IPS DF 4.7 (cell line): ENCODE results near the gene PLXNA3.

ENCODE experiments used
- DNase-seq: peaks from one replicate; pipeline ENCODE4 v3.0.0-alpha.2; 2013; ENCODE audit warnings: low spot score; ENCODE audit errors: extremely low read depth

The PLXNA3 gene

DNA sequence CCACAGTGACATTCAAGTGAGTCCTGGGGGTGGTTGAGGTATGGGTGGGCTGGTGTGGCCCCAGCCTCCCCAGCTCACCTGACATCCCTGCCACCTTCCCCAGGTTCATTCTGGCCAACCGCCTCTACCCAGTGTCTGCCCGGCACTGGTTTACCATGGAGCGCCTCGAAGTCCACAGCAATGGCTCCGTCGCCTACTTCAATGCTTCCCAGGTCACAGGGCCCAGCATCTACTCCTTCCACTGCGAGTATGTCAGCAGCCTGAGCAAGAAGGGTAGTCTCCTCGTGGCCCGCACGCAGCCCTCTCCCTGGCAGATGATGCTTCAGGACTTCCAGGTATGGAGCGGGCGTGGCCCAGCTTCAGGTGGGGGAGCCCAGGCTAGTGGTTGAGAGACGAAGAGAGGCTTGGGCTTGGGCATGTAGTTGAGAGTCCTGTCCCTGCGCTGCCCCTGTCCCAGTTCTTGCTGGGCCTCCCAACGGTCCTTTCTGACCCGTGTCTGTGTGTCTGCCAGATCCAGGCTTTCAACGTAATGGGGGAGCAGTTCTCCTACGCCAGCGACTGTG is 22.8 kb upstream of the PLXNA3 start:
- no peak for DNase-seq

DNA sequence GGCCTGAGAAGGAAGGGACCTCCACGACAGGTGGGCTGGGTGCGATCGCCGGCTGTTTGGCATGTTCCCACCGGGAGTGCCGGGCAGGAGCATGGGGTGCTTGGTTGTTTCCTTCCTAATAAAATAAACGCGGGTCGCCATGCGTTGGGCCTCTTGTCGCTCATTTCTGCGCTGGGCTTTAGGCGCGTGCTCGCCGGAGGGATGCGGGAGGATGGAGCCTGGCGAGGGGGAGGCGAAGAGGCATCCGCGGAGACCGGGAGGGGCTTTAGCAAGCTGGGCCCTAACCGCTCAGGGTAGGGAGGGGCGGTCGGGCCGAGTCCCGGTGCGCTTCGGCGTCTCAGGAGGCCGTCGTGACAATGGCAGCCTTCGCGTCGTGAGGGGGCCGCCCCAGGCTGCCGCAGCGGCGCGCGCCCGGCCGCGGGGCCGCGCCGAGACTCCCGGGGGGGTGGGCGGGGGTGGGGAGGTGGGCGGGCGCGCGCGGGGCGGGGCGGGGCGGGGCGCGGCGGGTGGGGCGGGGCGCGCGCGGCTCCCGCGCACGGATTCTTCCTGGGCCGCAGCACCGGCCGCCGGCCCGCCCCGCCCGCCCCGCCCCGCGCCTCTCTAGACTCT is 21.6 kb upstream of the PLXNA3 start:
- no peak for DNase-seq

DNA sequence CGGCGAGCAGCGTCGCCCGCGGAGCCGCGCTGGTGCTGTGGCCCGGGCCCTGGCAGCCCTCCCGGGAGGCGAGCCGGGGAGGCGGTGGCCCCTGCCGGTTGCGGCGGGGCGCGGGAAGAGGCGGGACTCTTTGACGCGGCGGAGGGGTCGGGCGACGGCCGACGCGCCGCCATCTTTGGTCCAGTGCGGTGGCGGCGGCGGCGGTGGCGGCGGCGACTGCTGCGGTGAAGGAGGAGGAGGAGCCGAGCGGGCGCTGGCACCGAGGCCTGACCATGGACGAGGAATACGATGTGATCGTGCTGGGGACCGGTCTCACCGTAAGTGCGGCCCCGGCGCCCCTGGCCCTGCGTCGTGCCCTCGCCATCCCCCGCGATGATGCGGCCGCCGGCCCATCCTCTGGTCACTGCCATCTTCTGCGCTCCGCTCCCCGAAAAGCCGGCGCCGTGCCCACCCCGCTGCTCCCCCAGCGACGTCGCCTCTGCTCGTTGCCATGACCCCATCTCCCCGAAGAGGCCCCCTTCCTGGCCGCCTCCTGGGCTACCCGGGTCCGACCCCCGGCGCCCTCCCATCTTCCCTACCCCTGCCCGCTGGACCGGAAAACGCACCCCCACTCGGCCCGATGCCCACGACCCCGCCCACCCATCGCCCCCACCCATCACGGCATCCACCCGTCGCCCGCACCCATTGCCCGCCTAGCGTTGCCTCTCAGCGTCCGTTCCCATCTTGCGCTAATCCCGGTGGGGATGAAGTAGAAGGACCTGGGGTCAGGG is 20.9 kb upstream of the PLXNA3 start, which contains the start of gene GDI1:
Gene GDI1, plus strand, starts transcription at position 172 of the 770 bp plus-strand sequence. Its CDS starts 101 bp downstream, at position 273.
- DNase-seq: no peak

DNA sequence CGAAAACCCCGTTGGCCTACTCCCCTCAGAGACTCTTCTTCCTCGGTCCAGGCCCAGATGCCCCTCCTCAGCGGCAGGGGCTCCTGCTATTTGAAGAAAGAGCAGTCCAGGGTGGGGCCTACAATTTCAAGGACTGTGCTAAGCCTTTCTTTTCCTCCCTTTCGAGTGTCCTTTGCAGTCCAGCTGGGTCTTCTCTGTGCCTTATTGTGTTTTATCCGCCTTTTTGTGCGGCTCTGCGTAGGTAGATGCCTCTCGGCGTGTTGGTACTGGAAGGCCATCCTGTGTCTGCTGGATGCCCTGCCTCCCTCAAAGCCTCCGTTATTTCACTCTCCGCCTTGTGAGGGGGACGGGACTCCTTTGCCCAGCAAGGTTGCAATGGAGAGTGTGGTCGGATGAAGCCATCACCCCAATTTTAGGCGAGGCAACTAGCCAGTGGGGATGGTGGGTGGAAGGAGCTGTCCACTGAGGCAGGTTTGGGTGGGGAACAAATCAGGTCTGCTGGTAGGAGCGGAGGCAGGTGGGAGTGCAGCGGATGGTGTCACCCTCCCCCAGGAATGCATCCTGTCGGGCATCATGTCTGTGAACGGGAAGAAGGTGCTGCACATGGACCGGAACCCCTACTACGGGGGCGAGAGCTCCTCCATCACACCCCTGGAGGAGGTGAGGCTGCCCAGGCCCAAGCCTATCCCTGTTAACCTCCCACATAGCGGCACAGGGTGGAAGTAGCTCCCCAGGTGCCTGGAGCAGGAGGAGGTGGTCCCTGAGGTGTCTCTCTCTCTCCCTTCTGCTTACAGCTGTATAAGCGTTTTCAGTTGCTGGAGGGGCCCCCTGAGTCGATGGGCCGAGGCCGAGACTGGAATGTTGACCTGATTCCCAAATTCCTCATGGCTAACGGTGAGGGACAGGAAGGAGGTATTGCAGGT is 19.8 kb upstream of the PLXNA3 start:
- DNase-seq: no peak

DNA sequence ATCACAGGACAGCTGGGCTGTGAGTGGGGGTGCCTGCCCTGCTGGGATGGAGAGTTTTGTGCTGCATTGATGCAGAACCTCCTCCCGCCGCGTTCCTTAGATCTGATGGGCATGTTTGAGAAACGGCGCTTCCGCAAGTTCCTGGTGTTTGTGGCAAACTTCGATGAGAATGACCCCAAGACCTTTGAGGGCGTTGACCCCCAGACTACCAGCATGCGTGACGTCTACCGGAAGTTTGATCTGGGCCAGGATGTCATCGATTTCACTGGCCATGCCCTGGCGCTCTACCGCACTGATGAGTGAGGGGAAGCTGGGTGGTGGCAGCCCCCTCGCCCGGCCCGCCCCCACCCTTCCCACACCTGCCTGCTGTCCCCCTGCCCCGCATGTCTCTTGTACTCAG is 18.2 kb upstream of the PLXNA3 start:
- DNase-seq: no peak

DNA sequence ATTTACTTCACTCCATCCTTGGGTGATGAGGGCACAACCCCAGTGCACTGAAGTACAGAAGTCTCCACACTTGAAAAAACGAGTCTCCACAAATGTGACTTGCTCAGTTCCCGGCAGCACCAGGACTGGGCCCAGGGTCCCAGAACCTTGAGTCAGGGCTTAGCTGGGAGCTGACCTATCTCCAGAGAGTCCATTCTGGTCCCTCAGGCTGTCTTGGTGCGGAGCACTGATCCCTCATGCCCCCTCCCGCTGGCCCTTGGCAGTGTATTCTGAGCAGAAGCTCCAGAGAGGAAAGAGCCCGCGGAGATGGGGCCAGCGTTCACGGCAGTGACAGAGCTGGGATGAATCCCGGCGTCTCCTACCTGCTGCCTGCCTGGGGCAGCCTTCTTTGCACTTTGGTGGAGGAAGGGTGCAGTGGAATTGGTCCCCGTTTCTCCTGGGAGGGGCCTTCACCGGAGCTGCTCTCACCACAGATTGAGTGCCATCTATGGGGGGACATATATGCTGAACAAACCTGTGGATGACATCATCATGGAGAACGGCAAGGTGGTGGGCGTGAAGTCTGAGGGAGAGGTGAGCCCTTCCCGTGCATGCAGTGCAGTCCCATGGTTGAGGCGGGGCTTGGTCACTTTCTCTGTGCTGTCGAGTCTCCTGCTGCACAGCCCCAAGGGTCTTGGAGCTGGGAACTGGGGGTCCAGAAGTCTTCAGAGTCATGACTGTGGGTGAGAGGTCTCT is 17.3 kb upstream of the PLXNA3 start:
- no peak for DNase-seq

DNA sequence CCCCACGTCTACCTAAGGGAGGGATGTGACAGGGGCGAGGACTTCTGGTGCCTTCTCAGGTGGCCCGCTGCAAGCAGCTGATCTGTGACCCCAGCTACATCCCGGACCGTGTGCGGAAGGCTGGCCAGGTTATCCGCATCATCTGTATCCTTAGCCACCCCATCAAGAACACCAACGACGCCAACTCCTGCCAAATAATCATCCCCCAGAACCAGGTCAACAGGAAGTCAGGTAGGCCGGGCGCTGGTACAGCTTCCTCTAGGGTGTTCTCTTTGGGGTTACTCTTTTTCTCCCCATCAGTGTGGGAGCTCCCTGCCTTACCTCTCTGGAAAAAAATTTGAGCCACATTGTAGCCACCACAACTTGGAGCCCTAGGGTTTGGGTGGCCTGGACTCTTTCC is 16.5 kb upstream of the PLXNA3 start:
- DNase-seq: no peak

DNA sequence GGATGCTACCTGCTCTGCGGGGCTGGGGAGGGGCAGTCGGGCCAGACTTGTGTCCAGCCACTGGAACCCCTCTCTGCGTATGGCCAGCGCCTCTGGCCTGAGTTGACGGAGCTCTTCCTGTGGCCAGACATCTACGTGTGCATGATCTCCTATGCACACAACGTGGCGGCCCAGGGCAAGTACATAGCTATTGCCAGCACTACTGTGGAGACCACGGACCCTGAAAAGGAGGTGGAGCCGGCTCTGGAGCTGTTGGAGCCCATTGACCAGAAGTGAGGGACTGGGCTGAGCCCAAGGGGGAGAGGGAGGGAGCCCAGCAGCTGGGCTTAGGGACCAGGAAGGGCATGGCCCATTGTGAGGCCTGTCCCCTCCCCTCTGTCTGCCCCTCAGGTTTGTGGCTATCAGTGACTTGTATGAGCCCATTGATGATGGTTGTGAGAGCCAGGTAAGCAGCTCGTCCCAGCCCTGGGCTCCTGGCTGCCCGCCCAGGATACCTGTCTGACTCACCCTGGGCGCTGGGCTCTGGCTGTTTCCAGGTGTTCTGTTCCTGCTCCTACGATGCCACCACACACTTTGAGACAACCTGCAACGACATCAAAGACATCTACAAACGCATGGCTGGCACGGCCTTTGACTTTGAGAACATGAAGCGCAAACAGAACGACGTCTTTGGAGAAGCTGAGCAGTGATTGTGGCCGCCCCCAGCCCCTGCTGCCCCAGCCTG is 15.9 kb upstream of the PLXNA3 start:
- no peak for DNase-seq

- no peak for DNase-seq
Observed at GRCh38 chrX:154443479-154443910, 14.6 kb upstream of the PLXNA3 start.

DNA sequence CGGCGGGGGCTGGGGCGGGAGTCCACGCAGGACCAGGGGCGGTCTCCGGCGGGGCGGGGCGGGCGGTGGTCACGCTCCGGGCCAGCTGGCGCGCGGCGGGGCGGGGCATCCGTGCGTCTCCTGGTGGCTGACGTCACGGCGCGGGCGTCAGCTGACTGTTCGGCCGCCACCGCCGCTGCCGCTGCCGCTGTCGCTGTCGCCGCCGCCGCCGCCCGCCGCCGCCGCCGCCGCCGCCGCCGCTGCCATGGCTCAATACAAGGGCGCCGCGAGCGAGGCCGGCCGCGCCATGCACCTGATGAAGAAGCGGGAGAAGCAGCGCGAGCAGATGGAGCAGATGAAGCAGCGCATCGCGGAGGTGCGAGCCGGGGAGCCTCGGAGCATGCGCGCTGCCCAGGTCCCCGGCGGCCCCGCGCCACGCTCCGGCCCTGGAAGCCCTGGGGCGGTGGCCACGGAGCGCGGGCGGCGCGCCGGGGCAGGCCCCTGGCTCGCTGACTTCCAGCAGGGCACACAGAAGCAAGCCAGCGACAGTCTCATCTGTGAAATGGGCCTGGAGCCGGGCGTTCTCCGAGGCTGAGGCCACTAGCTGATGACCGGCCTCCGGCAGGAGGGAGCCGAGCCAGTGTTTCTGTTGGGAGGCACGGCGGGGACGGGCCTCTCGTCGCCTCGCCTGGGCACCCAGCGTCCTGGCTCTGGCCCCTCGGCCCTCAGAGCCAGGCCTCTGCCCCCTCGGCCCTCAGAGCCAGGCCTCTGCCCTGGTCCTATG is 13.9 kb upstream of the PLXNA3 start, which contains the start of gene FAM50A:
Gene FAM50A, plus strand, starts transcription at position 150 of the 763 bp plus-strand sequence. Its CDS starts 95 bp downstream, at position 245.
- DNase-seq: no peak

DNA sequence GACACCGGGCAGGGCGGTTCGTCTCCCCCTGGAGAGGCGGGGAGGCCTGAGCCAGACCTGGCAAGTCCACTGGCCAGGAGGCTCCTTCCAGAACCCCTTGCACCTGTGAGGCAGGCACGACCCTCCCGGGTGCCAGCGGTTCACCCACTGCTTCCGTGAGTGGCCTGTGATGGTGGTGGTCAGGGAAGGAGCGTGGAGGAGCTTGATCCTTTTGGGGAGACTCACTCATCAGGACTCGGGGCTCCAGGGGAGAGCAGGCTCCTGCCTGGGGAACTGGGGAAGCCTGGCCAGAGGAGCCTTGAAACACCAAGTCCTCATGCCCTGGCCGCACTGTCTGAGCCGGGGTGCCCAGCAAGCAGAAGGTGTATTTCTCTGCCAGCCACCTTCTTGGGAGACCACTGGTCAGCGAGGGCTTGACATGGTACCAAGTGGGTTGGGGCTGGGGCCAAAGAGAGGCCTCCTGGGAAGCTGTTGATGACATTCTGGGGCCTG is 13.3 kb upstream of the PLXNA3 start:
- DNase-seq: no peak

DNA sequence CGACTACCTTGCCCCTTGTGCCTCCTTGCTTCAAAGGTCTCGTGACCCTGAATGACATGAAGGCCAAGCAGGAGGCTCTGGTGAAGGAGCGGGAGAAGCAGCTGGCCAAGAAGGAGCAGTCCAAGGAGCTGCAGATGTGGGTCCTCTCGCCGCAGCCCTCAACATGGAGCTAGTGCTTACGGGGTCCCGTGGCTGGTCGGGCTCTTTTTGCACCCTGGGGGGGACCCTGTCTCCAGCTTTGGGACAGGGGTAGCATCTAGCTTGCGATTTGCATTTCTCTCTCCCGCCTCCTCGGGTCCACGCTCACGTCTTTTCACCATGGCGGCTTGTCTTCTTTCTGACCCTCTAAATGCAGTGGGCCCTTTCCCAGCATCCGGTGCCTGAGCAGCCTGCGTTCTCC is 12.3 kb upstream of the PLXNA3 start:
- DNase-seq: no peak

GRCh38 chrX:154446430-154446829 is 11.7 kb upstream of the PLXNA3 start:
- DNase-seq: no peak

DNA sequence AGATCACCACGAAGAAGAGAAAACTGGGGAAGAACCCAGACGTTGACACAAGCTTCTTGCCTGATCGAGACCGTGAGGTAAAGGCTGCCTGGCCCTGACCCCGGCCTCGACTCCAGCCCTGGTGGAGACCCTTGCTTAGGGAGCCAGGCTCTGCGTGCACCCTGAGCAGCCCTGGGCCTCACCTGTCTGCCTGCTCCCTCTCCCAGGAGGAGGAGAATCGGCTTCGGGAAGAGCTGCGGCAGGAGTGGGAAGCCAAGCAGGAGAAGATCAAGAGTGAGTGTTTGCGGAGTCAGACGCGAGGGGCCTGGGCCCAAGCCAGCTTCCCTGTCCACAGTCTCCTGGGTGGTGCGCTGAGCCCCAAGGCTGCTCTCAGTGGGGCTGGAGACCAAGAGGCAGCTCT is 9.6 kb upstream of the PLXNA3 start:
- DNase-seq: no peak

DNA sequence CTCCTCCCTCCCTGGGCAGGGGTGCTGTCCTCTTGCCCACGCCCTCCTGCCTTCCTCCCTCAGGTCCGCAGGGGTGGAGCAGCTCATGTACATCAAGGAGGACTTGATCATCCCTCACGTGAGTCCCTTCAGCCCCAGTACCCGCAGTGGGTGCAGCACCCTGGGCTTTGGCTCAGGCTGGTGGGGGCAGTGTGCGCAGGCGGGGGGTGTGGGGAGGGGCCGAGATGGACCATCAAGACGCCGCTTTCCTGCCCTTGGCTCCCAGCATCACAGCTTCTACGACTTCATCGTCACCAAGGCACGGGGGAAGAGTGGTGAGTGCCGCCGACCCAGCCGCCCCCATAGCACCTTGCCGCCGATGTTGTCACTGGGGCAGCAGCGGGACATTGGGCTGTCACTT is 8.5 kb upstream of the PLXNA3 start:
- DNase-seq: no peak

GRCh38 chrX:154450312-154450711 is 7.8 kb upstream of the PLXNA3 start:
- DNase-seq: no peak

- no peak for DNase-seq
Observed at GRCh38 chrX:154452823-154453222, 5.3 kb upstream of the PLXNA3 start.

GRCh38 chrX:154457491-154458115 is 478 bp upstream of the PLXNA3 start:
- no peak for DNase-seq
